B cell (primary cell): ENCODE data around the gene SOX6. TPM values are rescaled to one million over a fixed set of nuclear protein-coding genes. Genes with fewer than 3 reads are reported as not detected.

Experiments
- ATAC-seq: fragments of 200-7000 bp; cut with Tn5 transposase; one replicate; pipeline ENCODE4 v1.10.0; 2021; ENCODE audit warnings: low read depth, mild to moderate bottlenecking, moderate number of reproducible peaks, moderate library complexity
- CTCF ChIA-PET: fragments of 350-600 bp; sonication (Branson Sonifier 250); formaldehyde crosslinking; loops from one replicate; lab custom pipeline; 2021; ENCODE audit warnings: antibody characterized with exemption, inconsistent platforms; lab: Charles Lee
- POLR2A ChIA-PET: fragments of 350-600 bp; sonication (Branson Sonifier 250); formaldehyde crosslinking; loops from one replicate; lab custom pipeline; 2021; ENCODE audit warnings: antibody characterized with exemption; lab: Charles Lee
- DNase-seq: peaks from one replicate; pipeline ENCODE4 v3.0.0; 2013
- H2AFZ ChIP-seq: 2 replicates; pipeline ENCODE4 v1.6.1; 2012; ENCODE audit warnings: mild to moderate bottlenecking, low read depth, low read length; ENCODE audit not compliant: insufficient read depth, poor library complexity, severe bottlenecking
- H3K27ac ChIP-seq, 2 donors: 1 replicate in 1 of 2; 2 replicates in 1 of 2; pipeline ENCODE4 v1.5.1; 2012 to 2013; ENCODE audit warnings: low read length in 2 of 2, mild to moderate bottlenecking in 2 of 2, moderate library complexity in 1 of 2
- H3K27me3 ChIP-seq, 4 experiments: fragments of 200-600 bp in 1 of 4; sonication (generic) in 1 of 4; replicated peaks in 1 of 4; 1 replicate in 2 of 4; 2 replicates in 2 of 4; pipeline versions ENCODE4 v1.6.1 to v1.7.0; 2013 to 2016; ENCODE audit warnings: low read length in 3 of 4, mild to moderate bottlenecking in 2 of 4, mixed read lengths in 1 of 4, moderate library complexity in 1 of 4; ENCODE audit not compliant: insufficient read depth in 4 of 4, control insufficient read depth in 3 of 4; ENCODE audit errors: control extremely low read depth in 1 of 4
- H3K36me3 ChIP-seq, 2 experiments: replicated peaks in 1 of 2; 1 replicate in 1 of 2; 2 replicates in 1 of 2; pipeline versions ENCODE4 v1.6.1 to v1.7.1; 2013; ENCODE audit warnings: low read length in 1 of 2; ENCODE audit not compliant: insufficient read depth in 2 of 2, control insufficient read depth in 1 of 2; ENCODE audit errors: control extremely low read depth in 1 of 2, extremely low read depth in 1 of 2
- H3K4me1 ChIP-seq, 2 donors: fragments of 200-600 bp in 1 of 2; sonication (generic) in 1 of 2; 1 replicate in 1 of 2; 2 replicates in 1 of 2; pipeline versions ENCODE4 v1.5.1 to v1.6.1; 2013 to 2017; ENCODE audit warnings: low read length in 2 of 2; ENCODE audit not compliant: control insufficient read depth in 2 of 2, insufficient read depth in 2 of 2
- H3K4me2 ChIP-seq: replicated peaks from 2 replicates; pipeline ENCODE3; 2012; ENCODE audit warnings: mild to moderate bottlenecking, low read depth, low read length; ENCODE audit not compliant: poor library complexity, severe bottlenecking
- H3K4me3 ChIP-seq, 5 experiments: fragments of 200-600 bp in 1 of 5; sonication (generic) in 1 of 5; 1 replicate in 3 of 5; 2 replicates in 2 of 5; pipeline versions ENCODE4 v1.5.1 to v1.7.0; 2011 to 2016; ENCODE audit warnings: low read length in 4 of 5, mild to moderate bottlenecking in 4 of 5, low read depth in 2 of 5, control low read depth in 1 of 5, moderate library complexity in 1 of 5; ENCODE audit not compliant: insufficient read depth in 1 of 5; ENCODE audit errors: control extremely low read depth in 1 of 5, extremely low read depth in 1 of 5
- H3K79me2 ChIP-seq: fragments of 200-600 bp; sonication (generic); one replicate; pipeline ENCODE4 v1.6.0; 2016; ENCODE audit warnings: low read length; ENCODE audit not compliant: control insufficient read depth, insufficient read depth
- H3K9ac ChIP-seq: fragments of 200-600 bp; sonication (generic); 2 replicates; pipeline ENCODE4 v1.6.1; 2017; ENCODE audit warnings: mild to moderate bottlenecking, low read length, moderate library complexity
- H3K9me3 ChIP-seq, 3 donors: one replicate each; pipeline versions ENCODE4 v1.6.1 to v1.7.1; 2013; ENCODE audit warnings: low read length in 2 of 3; ENCODE audit not compliant: control insufficient read depth in 2 of 3, insufficient read depth in 1 of 3; ENCODE audit errors: control extremely low read depth in 1 of 3
- H4K20me1 ChIP-seq: 2 replicates; pipeline ENCODE4 v1.6.0; 2012; ENCODE audit warnings: mild to moderate bottlenecking, low read length; ENCODE audit not compliant: insufficient read depth, control insufficient read depth, poor library complexity, severe bottlenecking
- H3K27ac Mint-ChIP-seq: one replicate; pipeline ENCODE4 v1.8.0; 2021; ENCODE audit warnings: mixed read lengths
- H3K27me3 Mint-ChIP-seq: one replicate; pipeline ENCODE4 v1.8.0; 2021; ENCODE audit warnings: mixed read lengths
- H3K4me1 Mint-ChIP-seq: one replicate; pipeline ENCODE4 v1.8.0; 2021; ENCODE audit warnings: mixed read lengths
- H3K4me3 Mint-ChIP-seq: one replicate; pipeline ENCODE4 v1.8.0; 2021; ENCODE audit warnings: mixed read lengths
- H3K9me3 Mint-ChIP-seq: one replicate; pipeline ENCODE4 v1.8.0; 2022; ENCODE audit warnings: mixed read lengths; ENCODE audit not compliant: insufficient read depth
- CTCF ChIP-seq: fragments of 200-600 bp; IDR thresholded peaks from one replicate; pipeline ENCODE4 v1.8.0; 2022; ENCODE audit warnings: antibody characterized with exemption, mild to moderate bottlenecking
- EZH2 ChIP-seq: IDR thresholded peaks from 2 replicates; pipeline ENCODE4 v1.6.1; 2012; ENCODE audit warnings: borderline replicate concordance, low read depth, mild to moderate bottlenecking, moderate library complexity, low read length; ENCODE audit not compliant: insufficient read depth, poor library complexity, severe bottlenecking
- WGBS: methylation state at CpG from one replicate; pipeline ENCODE4 v1.1.5; 2013; ENCODE audit warnings: missing lambda C conversion rate; ENCODE audit not compliant: insufficient coverage; 5-methylcytosine and 5-hydroxymethylcytosine counted together
- intact Hi-C: fragments of 100-400 bp; cut with micrococcal nuclease; formaldehyde crosslinking; loops from one replicate; pipeline ENCODE4 v1.10.0; 2022
- polyA plus RNA-seq: library from polyadenylated mRNA; depleted of rRNA; stranded (reverse); fragments of >200 nt; gene quantifications from 2 replicates; pipeline ENCODE4 v1.2.3, GENCODE V29; 2012
- total RNA-seq, 2 donors: library from RNA; stranded (reverse); fragments of 120-200 nt in 1 of 2; gene quantifications; 1 replicate in 1 of 2; 2 replicates in 1 of 2; pipeline versions ENCODE4 v1.2.3 to v1.2.4, GENCODE V29; 2013 to 2022

SOX6 gene
- total and polyA plus RNA-seq, 2 donors (not counting 1 experiment from before 2014, with no cell fraction given): not detected

GRCh38 chr11:16041207-16041606, 315.1 kb downstream of the SOX6 start:
- H3K9me3 ChIP-seq: peaks cover 0 to 1% (median 0%) of the 10 kb centered on the region in 3 donors
- DNase-seq (no peak), ATAC-seq (no peak)
- no peak overlapping the region for H3K4me3 ChIP-seq
- intact Hi-C loops: no loop called here
- no CpG with 5 or more reads among the region's 1 CpG for WGBS
- H3K9ac ChIP-seq: no peak overlapping the region
- no peaks in the 10 kb centered on the region for H3K4me1 ChIP-seq
- no peak overlapping the region for H3K4me2 ChIP-seq
- Mint-ChIP-seq H3K9me3 (no peaks in the 10 kb centered on the region), H3K4me3 (no peak overlapping the region), H3K27ac (no peak overlapping the region), H3K27me3 (no peaks in the 10 kb centered on the region), H3K4me1 (no peaks in the 10 kb centered on the region)
- no peak overlapping the region for H3K27ac ChIP-seq
- no peaks in the 10 kb centered on the region for H3K27me3 ChIP-seq
- H3K36me3 ChIP-seq: no peaks in the 10 kb centered on the region
- no peaks in the 10 kb centered on the region for H3K79me2 ChIP-seq
- TF ChIP-seq EZH2 (no peak), CTCF (no peak)
- H2AFZ ChIP-seq: no peak overlapping the region
- CTCF ChIA-PET: no interaction called here
- POLR2A ChIA-PET: no interaction called here
- H4K20me1 ChIP-seq: no peaks in the 10 kb centered on the region

- TF ChIP-seq CTCF (no peak), EZH2 (no peak)
- Histone ChIP-seq H3K36me3 (no peaks in the 10 kb centered on the region), H3K4me2 (no peak overlapping the region), H3K4me3 (no peak overlapping the region), H3K4me1 (no peaks in the 10 kb centered on the region), H3K9ac (no peak overlapping the region), H3K9me3 (peaks cover 0 to 1% (median 0%) of the 10 kb centered on the region in 3 donors), H3K27ac (no peak overlapping the region), H3K79me2 (no peaks in the 10 kb centered on the region), H4K20me1 (no peaks in the 10 kb centered on the region), H2AFZ (no peak overlapping the region), H3K27me3 (no peaks in the 10 kb centered on the region)
- no peaks in the 10 kb centered on the region for H3K9me3 Mint-ChIP-seq
- CTCF ChIA-PET: no interaction called here
- WGBS: no CpG with 5 or more reads among the region's 1 CpG
- DNase-seq (no peak), ATAC-seq (no peak)
- H3K4me1 Mint-ChIP-seq: no peaks in the 10 kb centered on the region
- no peaks in the 10 kb centered on the region for H3K27me3 Mint-ChIP-seq
- no peak overlapping the region for H3K4me3 Mint-ChIP-seq
- no peak overlapping the region for H3K27ac Mint-ChIP-seq
- intact Hi-C loops: no loop called here
- POLR2A ChIA-PET: no interaction called here
Observed at GRCh38 chr11:16040151-16040550, 316.2 kb downstream of the SOX6 start.
